ENCODE measurements around the gene CLGN.

DNA sequence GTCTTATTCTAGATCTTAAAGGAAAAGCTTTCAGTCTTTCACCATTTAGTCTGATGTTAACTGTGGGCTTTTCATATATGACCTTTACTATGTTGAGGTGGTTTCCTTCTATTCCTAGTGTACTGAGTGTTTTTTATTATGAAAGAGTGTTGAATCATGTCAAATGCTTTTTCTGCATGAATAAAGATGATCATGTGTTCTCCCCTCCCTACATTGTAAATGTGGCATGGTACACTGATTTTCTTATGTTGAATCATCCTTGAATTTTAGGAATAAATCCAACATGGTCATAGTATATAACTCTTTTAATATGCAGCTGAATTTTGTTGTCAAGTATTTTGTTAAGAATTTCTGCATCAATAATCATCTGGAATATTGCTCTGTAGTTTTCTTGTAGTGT lies 4.3 kb downstream of the CLGN start:
- TF ChIP-seq POLR2A (IDR thresholded peaks at IDR 0.05; ENCODE audit: low read depth, low read length) (no peak), POLR2AphosphoS5 (IDR thresholded peaks at IDR 0.05; ENCODE audit: low read depth, low read length) (no peak), TAF1 (IDR thresholded peaks at IDR 0.05; ENCODE audit: low read depth, low read length) (no peak), POU2F2 (IDR thresholded peaks at IDR 0.05; ENCODE audit: low read depth, low read length) (no peak), SPI1 (IDR thresholded peaks at IDR 0.05; ENCODE audit: low read depth, low read length) (no peak)

All from GM12891 (cell line).